HEK293T (cell line): ENCODE results near the gene CAPZB.

ENCODE experiments used
- ARNT ChIP-seq: fragments of 450-650 bp; IDR thresholded peaks from 2 replicates; pipeline ENCODE4 v1.6.1; 2017; ENCODE audit warnings: mild to moderate bottlenecking
- BHLHE40 ChIP-seq: fragments of 450-650 bp; IDR thresholded peaks from 2 replicates; pipeline ENCODE4 v1.6.1; 2016; ENCODE audit warnings: mild to moderate bottlenecking, moderate library complexity, borderline replicate concordance
- CTBP1 ChIP-seq: fragments of 450-650 bp; IDR thresholded peaks from 2 replicates; pipeline ENCODE4 v1.6.1; 2016; ENCODE audit warnings: borderline replicate concordance
- FOXK2 ChIP-seq: fragments of 450-650 bp; IDR thresholded peaks from 2 replicates; pipeline ENCODE4 v1.6.1; 2016; ENCODE audit warnings: mild to moderate bottlenecking
- FOXM1 ChIP-seq: fragments of 450-650 bp; IDR thresholded peaks from 2 replicates; pipeline ENCODE4 v1.6.1; 2017; ENCODE audit warnings: mild to moderate bottlenecking, borderline replicate concordance
- L3MBTL2 ChIP-seq: fragments of 450-650 bp; conservative IDR thresholded peaks from 2 replicates; pipeline ENCODE4 v1.6.1; 2016; ENCODE audit warnings: mild to moderate bottlenecking
- LEF1 ChIP-seq: fragments of 450-650 bp; IDR thresholded peaks from 2 replicates; pipeline ENCODE4 v1.6.1; 2017; ENCODE audit warnings: mild to moderate bottlenecking, borderline replicate concordance
- NFRKB ChIP-seq: fragments of 450-650 bp; IDR thresholded peaks from 2 replicates; pipeline ENCODE4 v1.6.1; 2016; ENCODE audit warnings: mild to moderate bottlenecking, moderate library complexity
- PKNOX1 ChIP-seq: fragments of 450-650 bp; IDR thresholded peaks from 2 replicates; pipeline ENCODE4 v1.6.1; 2016
- SP1 ChIP-seq: fragments of 450-650 bp; IDR thresholded peaks from 2 replicates; pipeline ENCODE4 v1.6.1; 2017
- SUZ12 ChIP-seq: fragments of 450-650 bp; IDR thresholded peaks from 2 replicates; pipeline ENCODE4 v1.6.1; 2016; ENCODE audit warnings: mild to moderate bottlenecking
- TARDBP ChIP-seq: fragments of 450-650 bp; IDR thresholded peaks from 2 replicates; pipeline ENCODE4 v1.6.1; 2016
- ZNF384 ChIP-seq: fragments of 450-650 bp; IDR thresholded peaks from 2 replicates; pipeline ENCODE4 v1.6.1; 2016

- TF ChIP-seq SP1 = no peak
- no peak for TF ChIP-seq ARNT
- no peak for TF ChIP-seq TARDBP
- no peak for TF ChIP-seq FOXK2
- TF ChIP-seq CTBP1 = no peak
- TF ChIP-seq ZNF384 = no peak
- no peak for TF ChIP-seq NFRKB
- TF ChIP-seq FOXM1 = no peak
- no peak for TF ChIP-seq PKNOX1
- no peak for TF ChIP-seq L3MBTL2
- TF ChIP-seq LEF1 = no peak
- no peak for TF ChIP-seq SUZ12
- TF ChIP-seq BHLHE40 = no peak
Measured at GRCh38 chr1:19456968-19457441, 28.3 kb downstream of the CAPZB start.
